Measurements from ENCODE around the gene CCDC136.

Gene CCDC136

DNA sequence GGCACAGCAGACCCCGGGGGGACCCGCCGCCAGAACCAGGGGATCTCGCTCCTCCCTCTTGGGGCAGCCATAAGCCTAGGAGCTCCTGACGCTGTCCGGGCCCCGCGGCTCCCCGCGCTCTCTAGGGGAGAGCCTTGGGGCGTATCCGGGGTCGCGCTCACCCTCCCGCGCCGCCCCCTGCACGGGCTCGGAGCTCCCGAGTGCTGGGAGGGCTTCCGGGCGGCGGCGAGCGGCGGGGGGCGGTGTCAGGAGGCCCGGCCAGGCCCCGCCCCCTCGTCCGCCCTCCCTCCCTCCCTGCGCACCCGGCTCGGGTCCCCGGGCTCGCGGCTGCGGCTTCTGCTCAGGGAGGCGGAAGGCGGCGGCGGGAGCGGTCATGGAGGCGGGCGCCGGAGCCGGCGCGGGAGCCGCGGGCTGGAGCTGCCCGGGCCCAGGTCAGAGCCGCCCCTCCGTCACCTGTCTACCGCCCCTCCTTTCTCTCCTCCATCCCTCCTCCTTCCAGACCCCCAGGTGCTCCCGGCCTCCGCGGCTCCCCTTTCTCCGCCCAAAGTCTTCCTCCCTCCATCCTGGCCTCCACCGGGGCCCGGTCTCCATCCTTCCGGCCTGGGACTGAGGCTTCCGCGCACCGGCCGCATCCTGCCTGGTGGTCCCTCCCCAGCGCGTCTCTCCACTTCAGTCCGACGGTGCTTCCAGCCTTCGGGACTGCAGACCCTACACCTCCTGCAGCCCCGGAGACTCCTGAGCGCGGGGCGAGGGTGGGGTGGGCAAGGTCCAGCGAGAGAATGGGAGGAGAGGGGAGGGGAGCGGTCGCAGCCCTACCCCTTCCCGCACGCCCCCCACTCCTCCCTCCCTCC lies at the start of gene CCDC136:
CCDC136 (plus strand) TSS at position 848 of the 851 bp plus-strand sequence. CDS start 444 bp downstream, outside the sequence.
- peak; percentile 55 to 68 for DNase-seq (ENCODE audit: low read depth in 2 of 2)

DNA sequence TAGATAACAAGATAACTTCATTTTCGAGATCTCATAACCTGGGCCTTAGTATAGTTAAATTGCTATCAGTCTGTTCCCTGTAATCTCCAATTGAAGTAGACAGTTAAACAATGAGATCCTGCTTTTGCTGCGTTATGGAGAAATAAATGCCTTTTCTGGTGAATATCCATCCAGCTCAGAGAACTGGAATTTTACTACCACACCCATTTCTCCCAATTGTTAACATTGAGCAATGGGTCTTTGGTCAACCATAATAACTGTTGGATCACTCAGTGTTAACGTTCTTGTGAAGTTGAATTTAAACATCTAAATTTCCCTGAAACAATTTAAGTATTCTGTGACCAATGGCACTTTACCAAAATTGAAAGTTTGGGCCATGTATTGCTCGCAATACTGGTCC lies 49.6 kb upstream of the CCDC136 start:
- DNase-seq (ENCODE audit: low read depth in 2 of 2): no peak

DNA sequence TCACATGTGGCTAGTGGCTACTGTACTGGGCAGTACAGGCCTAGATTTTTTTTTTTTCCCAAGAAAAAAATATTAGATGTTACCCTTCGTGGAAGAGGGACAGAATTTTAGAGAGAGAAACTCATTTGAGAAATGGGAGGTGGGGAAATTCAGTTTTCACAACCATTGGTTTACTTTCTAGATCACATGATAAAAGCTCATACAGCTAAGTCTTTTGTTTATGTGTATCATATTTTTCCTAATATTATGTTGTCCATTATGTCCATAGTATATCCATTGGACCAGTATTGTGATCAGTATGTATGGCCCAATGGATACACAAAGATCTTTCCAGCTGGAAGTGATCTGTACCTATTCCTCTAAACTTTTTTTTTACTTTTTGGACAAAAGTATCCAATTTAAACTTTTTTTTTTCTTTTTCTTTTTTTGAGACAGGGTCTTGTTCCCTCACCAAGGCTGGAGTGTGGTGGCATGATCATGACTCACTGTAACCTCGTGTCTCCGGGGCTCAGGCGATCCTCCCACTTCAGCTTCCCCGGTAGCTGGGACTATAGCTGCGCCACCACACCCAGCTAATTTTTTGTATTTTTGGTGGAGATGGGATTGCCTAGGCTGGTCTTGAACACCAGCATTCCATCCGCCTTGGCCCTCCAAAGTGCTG lies 48.5 kb upstream of the CCDC136 start:
- no peak for DNase-seq (ENCODE audit: low read depth in 2 of 2)

DNA sequence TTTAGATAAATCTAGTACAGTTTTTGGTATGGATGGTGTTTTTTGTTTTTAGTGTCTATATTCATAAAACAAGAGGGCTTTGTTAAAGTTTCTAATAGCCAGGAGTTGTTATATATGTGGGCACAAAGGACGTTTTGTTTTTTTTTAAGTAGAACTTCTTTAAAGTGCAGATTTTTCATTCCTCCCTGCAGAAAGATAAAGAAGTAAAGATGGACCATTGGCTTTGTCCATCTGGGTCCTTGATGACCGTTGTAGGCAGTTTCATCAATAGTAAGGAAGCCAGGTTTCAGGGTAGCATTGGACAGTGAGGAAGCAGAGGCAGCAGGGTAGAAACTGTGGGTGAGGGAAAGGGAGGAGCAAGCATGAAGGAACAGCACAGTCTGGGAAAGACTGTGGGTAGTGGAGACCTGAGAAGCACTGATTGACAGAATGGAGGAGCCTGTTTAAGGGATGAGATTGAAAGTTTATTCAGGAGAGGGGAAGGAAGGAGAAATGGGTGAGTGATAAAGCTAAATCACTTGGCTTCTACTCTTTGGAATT lies 47.3 kb upstream of the CCDC136 start:
- no peak for DNase-seq (ENCODE audit: low read depth in 2 of 2)

DNA sequence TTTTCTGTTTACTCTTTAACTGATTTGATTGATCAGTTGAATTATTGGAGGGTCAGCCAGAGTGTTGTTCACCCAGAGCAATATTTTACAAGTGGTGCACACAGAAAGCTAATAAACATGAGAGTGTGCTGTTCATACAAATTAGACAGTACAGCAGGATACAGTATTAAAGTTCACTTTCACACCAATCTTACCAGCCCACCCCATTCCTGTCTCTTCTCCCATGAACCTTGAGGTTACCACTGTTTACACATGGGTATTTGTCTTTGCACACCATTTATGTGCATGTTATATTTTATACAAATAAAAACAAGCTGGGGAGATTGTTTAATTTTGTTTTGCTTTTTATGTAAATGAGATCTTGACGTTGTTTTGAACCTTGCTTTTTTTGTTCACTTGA lies 46.1 kb upstream of the CCDC136 start:
- DNase-seq (ENCODE audit: low read depth in 2 of 2): no peak

DNA sequence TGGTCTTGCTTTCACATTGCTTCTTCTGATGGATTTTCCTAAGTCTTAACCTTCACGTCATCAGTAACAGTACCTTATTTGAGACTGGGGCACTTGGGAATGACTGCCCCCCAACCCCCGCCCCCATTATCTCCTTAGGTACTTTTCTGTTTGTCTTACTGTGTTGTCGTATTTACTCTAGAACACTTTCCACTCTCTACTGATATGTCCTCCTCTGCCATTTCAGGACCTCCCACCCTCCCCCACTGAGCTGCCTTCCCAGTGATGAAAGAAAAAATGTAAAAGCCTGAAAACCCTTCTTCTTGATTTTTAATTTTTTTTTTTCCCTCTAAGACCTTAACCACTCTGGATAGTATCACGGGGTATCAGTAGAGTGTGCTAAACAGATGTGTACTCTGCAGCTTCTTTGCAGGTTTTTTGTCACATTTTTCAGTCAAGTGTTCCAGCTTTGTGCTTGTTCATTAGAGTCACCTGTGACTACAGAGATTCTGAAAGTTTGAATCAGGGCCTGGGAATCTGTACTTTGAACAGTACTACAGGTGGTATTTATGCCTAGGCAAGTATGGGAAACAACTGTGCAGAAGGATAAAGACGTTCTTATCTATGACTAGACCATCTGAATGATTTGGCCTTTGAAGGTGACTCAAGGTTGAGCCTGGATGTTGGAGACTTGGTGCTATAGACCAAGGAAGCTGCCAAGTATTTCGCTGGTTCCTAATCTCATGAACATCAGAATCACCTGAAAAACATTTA lies 44.3 kb upstream of the CCDC136 start:
- no peak for DNase-seq (ENCODE audit: low read depth in 2 of 2)

DNA sequence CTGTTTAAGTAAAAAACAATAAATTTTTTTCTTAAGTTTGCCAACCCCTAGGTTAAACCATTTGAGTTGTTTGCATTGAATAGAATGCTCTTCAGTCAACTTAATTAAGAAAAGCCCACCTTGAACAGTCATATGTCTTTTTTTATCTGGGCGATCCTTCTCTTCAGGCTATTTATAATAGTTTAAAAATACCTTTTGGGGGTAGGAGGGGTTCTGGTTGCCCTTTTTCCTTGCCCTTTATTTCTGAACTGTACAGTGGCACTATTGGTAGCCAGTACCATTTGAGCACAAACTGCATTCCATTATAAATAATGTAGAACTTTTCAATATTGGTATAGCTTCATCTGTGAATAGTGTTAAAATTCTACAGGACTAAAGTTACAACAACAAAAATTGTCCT lies 39.5 kb upstream of the CCDC136 start:
- no peak for DNase-seq (ENCODE audit: low read depth in 2 of 2)

DNA sequence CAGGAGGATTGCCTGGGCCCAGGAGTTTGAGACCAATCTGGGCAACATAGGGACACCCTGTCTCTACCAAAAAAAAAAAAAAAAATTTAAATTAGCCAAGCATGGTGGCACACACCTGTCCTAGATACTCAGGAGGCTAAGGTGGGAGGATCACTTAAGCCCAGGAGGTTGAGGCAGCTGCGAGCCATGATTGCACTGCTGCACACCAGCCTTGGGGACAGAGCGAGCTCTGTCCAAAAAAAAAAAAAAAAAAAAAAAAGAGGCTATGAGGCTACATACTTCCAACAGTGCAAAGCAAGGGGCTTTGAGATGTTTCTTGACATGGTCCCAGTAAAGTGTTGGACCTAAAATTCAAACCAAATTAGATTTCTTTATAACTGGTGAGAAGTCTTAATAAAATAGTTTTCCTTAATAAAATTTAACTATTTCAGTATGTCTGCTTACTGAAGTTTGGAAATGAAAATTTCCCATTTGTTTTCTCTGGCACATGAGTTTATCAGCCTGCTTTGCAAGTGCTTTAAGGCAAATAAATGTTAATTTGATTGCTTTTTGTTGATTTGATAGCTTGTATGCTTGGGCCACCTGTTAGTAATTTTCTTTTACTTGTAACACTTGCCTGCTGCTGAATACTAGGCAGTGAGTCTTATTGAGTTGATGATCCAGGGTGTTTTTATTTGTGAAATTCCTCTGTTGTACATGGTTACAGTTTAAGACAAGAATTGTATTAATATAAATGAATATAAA lies 36.5 kb upstream of the CCDC136 start:
- DNase-seq (ENCODE audit: low read depth in 2 of 2): no peak

DNA sequence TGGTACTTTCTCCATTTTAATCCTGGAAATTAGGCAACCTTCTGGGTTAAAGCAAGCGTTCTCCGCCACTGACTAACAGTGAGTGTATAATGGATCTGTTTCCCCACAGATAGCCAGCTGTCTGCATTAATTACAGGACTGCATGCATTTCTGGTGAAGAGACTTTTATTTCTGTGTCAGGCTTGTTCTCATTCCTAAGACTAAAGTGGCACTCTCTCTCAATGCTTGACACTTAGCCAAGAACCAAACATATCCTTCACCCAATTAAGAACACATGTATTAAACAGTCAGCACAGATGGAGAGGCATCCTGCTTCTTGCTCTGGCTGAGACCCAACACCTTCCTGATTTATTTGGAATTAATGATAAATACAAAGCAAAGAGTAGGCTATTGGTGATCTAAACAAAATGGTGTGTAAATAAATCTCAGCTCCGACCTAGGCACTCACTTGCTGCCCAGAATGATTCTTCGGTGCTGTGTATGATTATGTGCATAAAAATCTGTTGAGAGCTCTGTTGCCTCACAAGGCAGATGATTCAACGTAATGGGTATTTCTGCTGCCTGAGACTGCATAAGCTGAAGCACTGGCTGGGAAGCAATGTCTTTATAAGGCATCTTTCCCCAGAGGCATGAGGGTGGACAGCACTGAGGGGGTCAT lies 35.8 kb upstream of the CCDC136 start:
- no peak for DNase-seq (ENCODE audit: low read depth in 2 of 2)

DNA sequence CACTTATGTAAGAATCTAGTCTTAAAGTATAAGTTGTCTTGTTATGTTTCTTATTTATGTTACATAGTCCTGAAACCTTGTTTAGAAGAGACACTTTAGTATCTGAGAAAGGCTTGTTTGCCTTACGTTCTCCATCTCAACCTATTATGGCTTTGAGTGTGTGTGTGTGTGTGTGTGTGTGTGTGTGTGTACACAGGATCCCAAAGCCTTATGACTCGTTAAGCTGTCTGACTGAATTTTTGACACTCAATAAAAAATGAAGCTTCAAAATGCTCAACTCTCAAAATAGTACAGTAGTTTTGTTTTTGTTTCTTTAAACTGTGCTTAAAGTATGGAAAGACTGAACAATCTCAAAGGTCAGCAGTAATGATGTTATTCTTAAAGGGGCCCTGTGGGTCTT lies 34.6 kb upstream of the CCDC136 start:
- no peak for DNase-seq (ENCODE audit: low read depth in 2 of 2)

DNA sequence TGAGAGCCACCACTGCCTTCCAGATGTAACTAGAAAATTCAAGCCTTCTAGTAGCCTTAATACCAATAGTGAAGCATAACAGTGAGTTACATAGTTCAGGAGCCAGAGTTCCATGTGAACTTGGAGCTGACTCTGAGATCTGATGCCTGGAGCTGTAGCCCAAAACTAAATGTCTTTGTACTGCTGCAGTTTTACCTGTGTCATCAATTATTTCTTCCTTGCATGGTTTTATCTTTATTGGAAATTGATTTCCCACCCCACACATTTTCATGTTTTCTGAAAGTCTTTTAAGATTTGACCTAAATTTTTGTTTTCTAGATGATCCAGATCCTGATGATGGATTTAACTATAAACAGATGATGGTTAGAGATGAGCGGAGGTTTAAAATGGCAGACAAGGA lies 33.2 kb upstream of the CCDC136 start:
- DNase-seq (ENCODE audit: low read depth in 2 of 2): no peak

DNA sequence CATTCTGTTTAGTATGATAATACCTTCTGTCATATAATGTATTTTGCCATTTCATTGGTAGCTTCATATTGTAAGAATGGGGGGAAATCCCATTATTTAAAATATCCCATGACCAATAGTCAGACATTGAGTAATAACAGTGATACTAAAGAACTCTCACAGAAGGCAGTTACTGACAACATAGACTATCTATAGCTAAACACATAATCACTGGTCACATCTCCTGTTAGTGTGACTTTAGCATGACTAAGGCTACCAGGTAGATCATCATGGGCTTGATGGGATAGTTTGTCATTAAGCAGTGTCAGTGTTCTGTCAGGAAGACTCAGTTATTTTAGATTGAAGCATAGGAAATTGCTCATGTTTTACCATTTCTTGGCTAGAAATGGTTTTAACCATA lies 32.5 kb upstream of the CCDC136 start:
- DNase-seq (ENCODE audit: low read depth in 2 of 2): no peak

DNA sequence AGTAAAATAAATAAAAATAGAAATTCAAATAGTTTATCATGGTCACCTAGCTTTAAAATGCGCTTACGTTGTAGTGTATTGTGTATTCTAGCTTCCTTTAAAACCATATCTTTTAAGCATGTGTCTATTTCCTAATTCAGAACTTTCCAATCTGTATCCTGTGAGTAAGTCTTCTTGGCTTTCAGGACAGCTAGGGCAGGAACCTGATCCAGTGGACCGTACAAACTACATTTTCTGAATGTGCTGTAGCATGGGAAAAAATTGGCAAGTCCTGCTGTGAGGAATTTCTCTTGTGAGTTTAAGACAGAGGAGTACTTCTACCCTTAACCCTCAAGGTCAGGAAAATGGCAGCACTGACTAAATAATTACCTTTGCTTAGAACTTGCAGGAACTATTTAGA lies 28.2 kb upstream of the CCDC136 start:
- no peak for DNase-seq (ENCODE audit: low read depth in 2 of 2)

DNA sequence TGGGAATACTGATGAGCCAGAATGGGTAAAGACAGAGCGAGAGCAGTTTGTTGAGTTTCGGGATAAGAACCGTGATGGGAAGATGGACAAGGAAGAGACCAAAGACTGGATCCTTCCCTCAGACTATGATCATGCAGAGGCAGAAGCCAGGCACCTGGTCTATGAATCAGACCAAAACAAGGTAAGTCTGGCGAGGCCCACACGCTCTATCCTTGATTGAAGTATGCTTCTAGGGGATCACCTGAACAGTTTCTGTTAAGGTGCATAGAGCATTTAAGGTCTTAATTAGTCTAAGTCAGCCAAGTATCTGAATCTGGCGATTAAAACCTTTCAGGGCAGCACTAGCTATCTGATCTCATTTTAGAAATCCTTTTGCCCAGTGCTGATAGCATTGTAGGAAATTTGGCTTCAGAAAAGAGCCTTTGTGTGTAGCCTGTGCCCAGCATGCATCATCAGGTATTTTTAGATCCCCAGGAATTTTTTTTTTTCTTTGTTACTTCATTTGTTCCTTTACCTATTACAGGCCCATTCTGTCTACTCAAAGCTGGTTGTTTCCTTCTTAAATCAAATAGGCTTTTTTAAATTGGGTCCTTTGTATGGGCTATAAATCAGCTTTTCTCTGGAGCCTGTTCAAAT lies 24.2 kb upstream of the CCDC136 start:
- no peak for DNase-seq (ENCODE audit: low read depth in 2 of 2)

DNA sequence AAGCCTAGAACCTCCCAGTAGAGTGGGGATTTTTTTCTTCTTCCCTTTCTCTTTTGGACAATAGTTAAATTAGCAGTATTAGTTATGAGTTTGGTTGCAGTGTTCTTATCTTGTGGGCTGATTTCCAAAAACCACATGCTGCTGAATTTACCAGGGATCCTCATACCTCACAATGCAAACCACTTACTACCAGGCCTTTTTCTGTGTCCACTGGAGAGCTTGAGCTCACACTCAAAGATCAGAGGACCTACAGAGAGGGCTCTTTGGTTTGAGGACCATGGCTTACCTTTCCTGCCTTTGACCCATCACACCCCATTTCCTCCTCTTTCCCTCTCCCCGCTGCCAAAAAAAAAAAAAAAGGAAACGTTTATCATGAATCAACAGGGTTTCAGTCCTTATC lies 21.5 kb upstream of the CCDC136 start:
- no peak for DNase-seq (ENCODE audit: low read depth in 2 of 2)

DNA sequence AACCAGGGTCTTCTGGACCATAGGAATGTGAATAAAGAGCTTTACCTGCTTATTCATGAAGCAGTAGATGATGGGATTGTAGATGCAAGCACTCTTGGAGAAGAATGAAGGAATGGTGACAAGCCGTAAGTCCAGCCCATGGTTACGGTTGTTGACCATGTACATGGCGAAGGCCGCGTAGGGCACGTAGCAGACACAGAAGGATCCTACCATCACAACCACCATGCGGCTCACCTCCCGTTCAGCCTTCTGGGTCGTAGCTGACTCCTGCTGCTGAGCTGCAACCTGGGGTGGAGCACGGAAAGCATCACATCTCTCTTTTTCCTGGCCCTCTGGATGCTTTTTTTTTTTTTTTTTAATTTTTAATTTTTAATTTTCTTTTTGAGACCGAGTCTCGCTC lies 18.2 kb upstream of the CCDC136 start:
- no peak for DNase-seq (ENCODE audit: low read depth in 2 of 2)

DNA sequence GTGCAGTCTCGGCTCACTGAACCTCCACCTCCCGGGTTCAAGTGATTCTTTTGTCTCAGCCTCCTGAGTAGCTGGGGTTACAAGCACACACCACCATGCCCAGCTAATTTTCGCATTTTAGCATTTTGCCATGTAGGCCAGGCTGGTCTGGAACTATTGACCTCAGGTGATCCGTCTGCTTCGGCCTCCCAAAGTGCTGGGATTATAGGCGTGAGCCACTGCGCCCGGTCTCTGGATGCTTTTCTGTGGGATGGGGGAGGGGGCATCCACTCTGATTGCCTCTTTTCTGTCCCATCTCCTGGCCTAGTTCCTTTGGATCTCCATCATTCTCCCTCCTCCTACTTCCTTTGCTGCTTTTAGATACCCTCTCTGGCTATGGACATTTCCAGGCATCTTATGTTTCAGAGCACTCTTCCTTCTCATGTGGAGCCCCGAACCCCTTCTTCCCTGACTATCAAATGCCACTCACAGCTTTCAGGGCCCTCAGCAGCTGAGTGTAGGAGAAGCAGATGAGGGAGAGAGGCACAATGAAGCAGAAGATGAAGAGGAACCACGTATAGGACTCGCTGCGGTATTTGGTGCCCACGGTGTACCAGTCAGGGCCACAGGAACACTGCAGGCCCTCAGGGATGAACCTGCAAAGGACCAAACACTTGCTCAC lies 17.6 kb upstream of the CCDC136 start:
- DNase-seq (ENCODE audit: low read depth in 2 of 2): no peak

DNA sequence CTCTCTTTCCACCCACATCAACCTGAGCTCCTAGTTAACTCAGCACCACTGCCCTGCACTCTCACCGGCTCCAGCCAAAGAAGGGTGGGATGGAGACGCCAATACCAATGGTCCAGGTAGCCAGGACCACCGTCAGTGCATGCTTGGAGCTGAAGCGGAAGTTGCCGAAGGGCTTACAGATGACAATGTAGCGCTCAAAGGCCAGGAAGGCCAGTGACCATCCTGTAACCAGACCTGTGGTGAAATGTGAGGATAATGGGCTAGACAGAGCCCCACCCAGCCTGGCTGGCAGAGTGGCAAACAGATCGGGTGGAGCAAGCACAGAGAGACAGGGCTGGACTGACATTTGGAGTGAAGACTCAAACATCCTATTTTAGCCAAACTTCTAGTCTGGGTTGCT lies 16.8 kb upstream of the CCDC136 start:
- DNase-seq (ENCODE audit: low read depth in 2 of 2): no peak

DNA sequence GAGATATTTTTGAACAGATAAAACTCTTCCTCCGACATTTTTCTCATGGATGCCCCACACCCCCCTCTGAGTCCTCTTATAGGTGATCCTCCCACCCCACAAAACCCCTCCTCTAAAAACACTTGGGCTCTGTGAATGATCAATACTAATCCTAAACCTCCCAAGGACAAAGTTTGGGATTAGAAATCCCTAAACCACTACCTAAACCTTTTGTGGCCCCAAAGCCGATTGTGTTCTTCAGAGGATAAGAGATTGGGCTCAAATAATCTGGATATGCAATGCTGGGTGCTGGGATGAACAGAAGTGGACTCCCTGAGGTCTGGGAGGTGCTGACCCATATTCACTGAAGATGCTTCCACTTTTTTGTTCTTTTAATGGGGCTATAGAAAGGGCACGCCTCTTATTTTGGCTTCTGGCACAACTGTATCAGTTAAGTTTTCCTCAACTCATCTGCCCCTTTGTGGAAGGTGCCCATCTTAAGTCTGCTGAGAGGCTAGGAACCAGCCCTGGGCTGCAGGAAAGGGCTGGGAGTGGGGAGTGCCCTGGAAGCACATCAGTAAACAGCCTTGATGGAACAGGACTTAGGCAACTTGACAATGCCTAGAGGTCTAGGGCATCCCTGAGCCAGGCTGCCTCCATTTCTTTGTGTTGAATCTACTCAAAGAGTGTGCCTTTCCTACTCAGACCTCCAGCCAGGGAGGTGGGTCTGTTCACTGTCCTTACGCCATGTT lies 15.9 kb upstream of the CCDC136 start, which contains the start of gene OPN1SW:
OPN1SW (minus strand) TSS at position 51 of the 731 bp plus-strand sequence; CDS start at position 38, 13 bp downstream.
- no peak for DNase-seq (ENCODE audit: low read depth in 2 of 2)
